ENCODE results near the gene ATP8B3.

- TF ChIP-seq CTCF (conservative IDR thresholded peaks at IDR 0.05; ENCODE audit: low read depth in 2 of 2) (no peak), EZH2phosphoT487 (IDR thresholded peaks at IDR 0.05; ENCODE audit: unreplicated experiment) (no peak), EZH2 (IDR thresholded peaks at IDR 0.05; ENCODE audit: low read depth, unreplicated experiment) (peak; percentile 91), CREB1 (CRISPR knock-in tag; IDR thresholded peaks at IDR 0.05; ENCODE audit: low read depth) (no peak), POLR2AphosphoS5 (IDR thresholded peaks at IDR 0.05; ENCODE audit: low read depth) (no peak), JUNB (IDR thresholded peaks at IDR 0.05; ENCODE audit: unreplicated experiment) (no peak), NANOG (IDR thresholded peaks at IDR 0.05; ENCODE audit: borderline replicate concordance) (no peak), ZNF114 (CRISPR knock-in tag; IDR thresholded peaks at IDR 0.05) (no peak), REST (IDR thresholded peaks at IDR 0.05; ENCODE audit: unreplicated experiment) (no peak)
- TF ChIP-seq, protein P1, sequence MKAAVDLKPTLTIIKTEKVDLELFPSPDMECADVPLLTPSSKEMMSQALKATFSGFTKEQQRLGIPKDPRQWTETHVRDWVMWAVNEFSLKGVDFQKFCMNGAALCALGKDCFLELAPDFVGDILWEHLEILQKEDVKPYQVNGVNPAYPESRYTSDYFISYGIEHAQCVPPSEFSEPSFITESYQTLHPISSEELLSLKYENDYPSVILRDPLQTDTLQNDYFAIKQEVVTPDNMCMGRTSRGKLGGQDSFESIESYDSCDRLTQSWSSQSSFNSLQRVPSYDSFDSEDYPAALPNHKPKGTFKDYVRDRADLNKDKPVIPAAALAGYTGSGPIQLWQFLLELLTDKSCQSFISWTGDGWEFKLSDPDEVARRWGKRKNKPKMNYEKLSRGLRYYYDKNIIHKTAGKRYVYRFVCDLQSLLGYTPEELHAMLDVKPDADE (IDR thresholded peaks at IDR 0.05): no peak
Measured at GRCh38 chr19:1763648-1764639, 48.1 kb downstream of the ATP8B3 start.

Measured in GM23338 (cell line).